ENCODE data around the gene SERPINB1.

Gene SERPINB1

GRCh38 chr6:2871953-2872352 lies 30.3 kb upstream of the SERPINB1 start:
- DNase-seq (ENCODE audit: low read depth), result no peak
- no peak overlapping the region for H3K4me3 ChIP-seq (ENCODE audit: low read length)
- no peak for TF ChIP-seq CTCF (IDR thresholded peaks at IDR 0.05; ENCODE audit: insufficient read depth, low read depth, low read length, missing control alignments)

- DNase-seq (ENCODE audit: low read depth), result no peak
- no peak for TF ChIP-seq CTCF (IDR thresholded peaks at IDR 0.05; ENCODE audit: insufficient read depth, low read depth, low read length, missing control alignments)
- H3K4me3 ChIP-seq (ENCODE audit: low read length), result no peak overlapping the region
Measured at GRCh38 chr6:2871102-2871501, 29.4 kb upstream of the SERPINB1 start.

- no peak for DNase-seq (ENCODE audit: low read depth)
- no peak for TF ChIP-seq CTCF (IDR thresholded peaks at IDR 0.05; ENCODE audit: insufficient read depth, low read depth, low read length, missing control alignments)
Measured at GRCh38 chr6:2870046-2870636, 28.5 kb upstream of the SERPINB1 start.

GRCh38 chr6:2868637-2869036 lies 27.0 kb upstream of the SERPINB1 start:
- TF ChIP-seq CTCF (IDR thresholded peaks at IDR 0.05; ENCODE audit: insufficient read depth, low read depth, low read length, missing control alignments), result no peak
- no peak overlapping the region for H3K4me3 ChIP-seq (ENCODE audit: low read length)
- no peak for DNase-seq (ENCODE audit: low read depth)

More at GRCh38 chr6:2870046-2870636, 28.5 kb upstream of the SERPINB1 start:
- no peak overlapping the region for H3K4me3 ChIP-seq (ENCODE audit: low read length)

GRCh38 chr6:2866171-2866846 lies 24.6 kb upstream of the SERPINB1 start:
- no peak for TF ChIP-seq CTCF (IDR thresholded peaks at IDR 0.05; ENCODE audit: insufficient read depth, low read depth, low read length, missing control alignments)
- no peak for DNase-seq (ENCODE audit: low read depth)
- H3K4me3 ChIP-seq (ENCODE audit: low read length), result no peak overlapping the region

- DNase-seq (ENCODE audit: low read depth), result peak; percentile 34
- H3K4me3 ChIP-seq (ENCODE audit: low read length), result no peak overlapping the region
- TF ChIP-seq CTCF (IDR thresholded peaks at IDR 0.05; ENCODE audit: insufficient read depth, low read depth, low read length, missing control alignments), result no peak
Measured at GRCh38 chr6:2865694-2866151, 24.1 kb upstream of the SERPINB1 start.

GRCh38 chr6:2865270-2865669 lies 23.6 kb upstream of the SERPINB1 start:
- no peak for TF ChIP-seq CTCF (IDR thresholded peaks at IDR 0.05; ENCODE audit: insufficient read depth, low read depth, low read length, missing control alignments)
- H3K4me3 ChIP-seq (ENCODE audit: low read length), result no peak overlapping the region
- no peak for DNase-seq (ENCODE audit: low read depth)

Measured in epithelial cell of esophagus (primary cell).